Measurements from ENCODE around the gene ADK. TPM values are rescaled to one million over a fixed set of nuclear protein-coding genes. Genes with fewer than 3 reads are reported as not detected.
"Not testable (repeated sequence)": the region's sequence is repeated elsewhere in the genome, so short reads cannot be mapped to it uniquely, and the experiment has no call there.

The ADK gene
- total and polyA plus RNA-seq, 7 experiments from 2014 or later = 20.7 to 43.8 (median 25.3) TPM

DNA sequence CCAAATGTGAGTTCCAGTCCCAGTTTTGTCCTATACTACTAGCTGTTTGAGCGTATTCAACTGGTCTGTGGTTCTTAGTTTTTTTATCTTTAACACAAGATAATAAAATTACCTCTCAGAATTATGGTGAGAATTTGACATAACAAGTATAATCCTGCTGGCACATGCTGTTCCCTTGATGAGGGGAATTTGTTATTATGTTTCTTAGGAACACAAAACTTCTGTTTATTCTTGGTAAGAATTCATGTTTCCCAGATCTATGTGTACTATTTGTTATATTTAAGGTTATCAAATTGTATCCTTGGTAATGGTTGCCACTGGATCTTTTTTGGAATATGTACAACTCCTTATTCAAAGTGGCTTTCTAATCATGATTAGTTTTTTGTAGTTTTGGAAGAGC lies 335.6 kb downstream of the ADK start:
- Histone ChIP-seq H3K27ac (ENCODE audit: low read depth, low read length) (no peak overlapping the region), H3K9me3 (ENCODE audit: control insufficient read depth in 2 of 3, low read length in 3 of 3) (peaks cover 0 to 7% (median 0%) of the 10 kb centered on the region in 3 experiments), H3K27me3 (ENCODE audit: control insufficient read depth in 2 of 2, insufficient read depth in 2 of 2, low read length in 2 of 2) (no peaks in the 10 kb centered on the region), H3K4me1 (ENCODE audit: control insufficient read depth in 2 of 2, insufficient read depth in 2 of 2, low read length in 2 of 2) (no peaks in the 10 kb centered on the region), H3K36me3 (ENCODE audit: control insufficient read depth in 2 of 3, insufficient read depth in 3 of 3, low read length in 3 of 3) (peaks cover 0 to 3% (median 0%) of the 10 kb centered on the region in 3 experiments), H3K4me3 (ENCODE audit: low read length) (no peak overlapping the region)
- ChIA-PET CTCF (interaction anchor here (0.6 kb wide), 1 partner anchor 770 kb away, joined by 6 read pairs; no protein-coding TSS in a partner anchor), POLR2A (no interaction called here)
- Mint-ChIP-seq H3K4me1 (peaks cover 0 to 5% (median 0%) of the 10 kb centered on the region in 7 donors), H3K4me3 (no peak overlapping the region), H3K9me3 (peaks cover 2 to 17% (median 6%) of the 10 kb centered on the region in 11 donors), H3K27me3 (no peaks in the 10 kb centered on the region), H3K36me3 (peaks cover 7 to 35% (median 21%) of the 10 kb centered on the region in 5 donors), H3K27ac (no peak overlapping the region)
- DNase-seq (no peak), ATAC-seq (no peak)
- intact Hi-C loops (cut with micrococcal nuclease) = no loop called here

DNA sequence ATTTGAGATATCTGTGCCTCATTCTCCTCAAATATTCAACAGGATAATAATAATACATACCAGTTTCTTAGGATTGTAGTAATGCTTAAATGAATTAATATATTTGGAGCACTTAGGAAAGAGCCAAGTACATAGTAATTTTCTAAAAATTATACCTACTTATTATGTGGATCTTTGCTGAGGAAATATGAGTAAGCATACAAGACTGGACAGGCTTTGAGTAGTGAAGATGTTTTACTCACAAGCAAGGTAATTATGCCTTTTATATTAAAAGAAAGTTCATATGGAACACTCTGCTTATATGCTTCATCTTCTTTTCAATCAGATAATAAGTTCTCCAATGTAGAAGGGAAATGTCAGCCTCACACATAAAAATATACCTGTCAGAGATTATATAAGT lies 337.9 kb downstream of the ADK start:
- DNase-seq = no peak
- H3K4me1 ChIP-seq (ENCODE audit: control insufficient read depth in 2 of 2, insufficient read depth in 2 of 2, low read length in 2 of 2) = no peaks in the 10 kb centered on the region
- H3K27ac Mint-ChIP-seq = no peak overlapping the region
- no peak for ATAC-seq
- intact Hi-C loops (cut with micrococcal nuclease) = no loop called here
- CTCF ChIA-PET = no interaction called here
- peaks cover 0 to 3% (median 0%) of the 10 kb centered on the region in 7 donors for H3K4me1 Mint-ChIP-seq
- peaks cover 0 to 2% (median 0%) of the 10 kb centered on the region in 11 donors for H3K9me3 Mint-ChIP-seq
- no peaks in the 10 kb centered on the region for H3K9me3 ChIP-seq (ENCODE audit: control insufficient read depth in 2 of 3, low read length in 3 of 3)
- H3K27ac ChIP-seq (ENCODE audit: low read depth, low read length) = no peak overlapping the region
- H3K27me3 Mint-ChIP-seq = no peaks in the 10 kb centered on the region
- H3K27me3 ChIP-seq (ENCODE audit: control insufficient read depth in 2 of 2, insufficient read depth in 2 of 2, low read length in 2 of 2) = no peaks in the 10 kb centered on the region
- H3K4me3 ChIP-seq (ENCODE audit: low read length) = no peak overlapping the region
- H3K36me3 Mint-ChIP-seq = peaks cover 0 to 13% (median 4%) of the 10 kb centered on the region in 5 donors
- no peak overlapping the region for H3K4me3 Mint-ChIP-seq
- no peaks in the 10 kb centered on the region for H3K36me3 ChIP-seq (ENCODE audit: control insufficient read depth in 2 of 3, insufficient read depth in 3 of 3, low read length in 3 of 3)
- POLR2A ChIA-PET = no interaction called here

DNA sequence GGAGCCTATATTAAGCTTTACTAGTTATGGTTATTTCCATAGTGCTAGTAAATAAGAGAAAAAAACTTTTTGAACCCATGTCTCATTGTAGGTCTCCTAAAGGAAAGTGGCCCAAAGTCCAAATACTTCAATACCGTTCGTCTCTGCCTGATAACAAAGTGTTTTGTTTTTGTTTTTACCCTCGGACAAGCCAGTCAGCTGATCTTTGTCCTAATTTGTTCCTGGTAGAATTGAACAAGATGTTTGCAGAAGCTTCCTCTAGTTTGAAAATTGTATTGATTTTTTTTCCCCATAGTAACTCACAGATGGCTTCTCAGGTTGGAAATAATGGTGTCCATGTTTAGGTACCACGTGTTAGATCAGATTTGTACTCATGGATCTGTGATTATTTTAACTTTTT lies 339.5 kb downstream of the ADK start:
- Mint-ChIP-seq H3K4me1 (peaks cover 0 to 3% (median 0%) of the 10 kb centered on the region in 7 donors), H3K27ac (no peak overlapping the region), H3K27me3 (no peaks in the 10 kb centered on the region), H3K4me3 (no peak overlapping the region), H3K9me3 (no peaks in the 10 kb centered on the region), H3K36me3 (peaks cover 0 to 18% (median 7%) of the 10 kb centered on the region in 5 donors)
- intact Hi-C loops (cut with micrococcal nuclease) = no loop called here
- H3K36me3 ChIP-seq (ENCODE audit: control insufficient read depth in 2 of 3, insufficient read depth in 3 of 3, low read length in 3 of 3) = no peaks in the 10 kb centered on the region
- no peaks in the 10 kb centered on the region for H3K9me3 ChIP-seq (ENCODE audit: control insufficient read depth in 2 of 3, low read length in 3 of 3)
- DNase-seq (no peak), ATAC-seq (no peak)
- H3K4me3 ChIP-seq (ENCODE audit: low read length) = no peak overlapping the region
- ChIA-PET CTCF (no interaction called here), POLR2A (interaction anchor here (0.6 kb wide), 2 partner anchors 27 to 510 kb away, joined by 3 to 4 read pairs; no protein-coding TSS in a partner anchor)
- no peaks in the 10 kb centered on the region for H3K27me3 ChIP-seq (ENCODE audit: control insufficient read depth in 2 of 2, insufficient read depth in 2 of 2, low read length in 2 of 2)
- no peaks in the 10 kb centered on the region for H3K4me1 ChIP-seq (ENCODE audit: control insufficient read depth in 2 of 2, insufficient read depth in 2 of 2, low read length in 2 of 2)
- no peak overlapping the region for H3K27ac ChIP-seq (ENCODE audit: low read depth, low read length)

DNA sequence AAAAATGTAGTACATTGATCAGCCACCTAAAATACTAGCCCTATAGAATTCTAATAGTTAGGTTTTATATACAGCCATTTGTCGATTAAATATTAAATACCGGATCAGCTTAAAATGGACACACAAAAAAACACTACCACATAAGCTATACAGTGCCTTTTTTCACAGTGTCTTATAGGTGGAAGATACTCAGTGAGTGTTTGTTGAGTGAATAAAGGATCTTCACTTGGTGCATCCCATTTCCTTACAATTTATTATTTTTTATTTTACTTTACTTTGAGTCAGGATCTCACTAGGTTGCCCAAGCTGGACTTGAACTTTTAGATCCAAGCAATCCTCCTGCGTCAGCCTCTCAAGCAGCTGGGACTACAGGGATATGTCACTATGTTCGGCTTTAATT lies 340.0 kb downstream of the ADK start:
- Histone ChIP-seq H3K9me3 (ENCODE audit: control insufficient read depth in 2 of 3, low read length in 3 of 3) (no peaks in the 10 kb centered on the region), H3K4me3 (ENCODE audit: low read length) (no peak overlapping the region), H3K27ac (ENCODE audit: low read depth, low read length) (no peak overlapping the region), H3K4me1 (ENCODE audit: control insufficient read depth in 2 of 2, insufficient read depth in 2 of 2, low read length in 2 of 2) (no peaks in the 10 kb centered on the region), H3K27me3 (ENCODE audit: control insufficient read depth in 2 of 2, insufficient read depth in 2 of 2, low read length in 2 of 2) (no peaks in the 10 kb centered on the region), H3K36me3 (ENCODE audit: control insufficient read depth in 2 of 3, insufficient read depth in 3 of 3, low read length in 3 of 3) (no peaks in the 10 kb centered on the region)
- Mint-ChIP-seq H3K36me3 (peaks cover 0 to 21% (median 10%) of the 10 kb centered on the region in 5 donors), H3K4me1 (peaks cover 0 to 3% (median 0%) of the 10 kb centered on the region in 7 donors), H3K4me3 (no peak overlapping the region), H3K27ac (no peak overlapping the region), H3K27me3 (no peaks in the 10 kb centered on the region), H3K9me3 (peaks cover 0 to 4% (median 0%) of the 10 kb centered on the region in 11 donors)
- ChIA-PET CTCF (no interaction called here), POLR2A (interaction anchor here (0.6 to 0.9 kb wide), 2 partner anchors 72 to 179 kb away, joined by 3 read pairs; no protein-coding TSS in a partner anchor)
- no peak for DNase-seq
- intact Hi-C loops (cut with micrococcal nuclease) = no loop called here
- no peak for ATAC-seq

DNA sequence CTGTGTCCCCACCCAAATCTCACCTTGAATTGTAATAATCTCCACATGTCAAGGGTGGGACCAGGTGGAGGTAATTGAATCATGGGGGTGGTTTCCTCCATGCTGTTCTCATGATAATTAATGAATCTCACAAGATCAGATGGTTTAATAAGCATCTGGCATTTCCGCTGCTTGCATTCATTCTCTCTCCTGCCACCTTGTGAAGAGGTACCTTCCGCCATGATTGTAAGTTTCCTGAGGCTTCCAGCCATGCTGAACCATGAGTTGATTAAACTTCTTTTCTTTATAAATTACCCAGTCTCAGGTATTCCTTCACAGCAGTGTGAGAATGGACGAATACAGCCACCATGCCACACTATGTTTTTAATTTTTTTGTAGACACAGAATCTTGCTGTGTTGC lies 345.3 kb downstream of the ADK start:
- H3K27me3 ChIP-seq (ENCODE audit: control insufficient read depth in 2 of 2, insufficient read depth in 2 of 2, low read length in 2 of 2); H3K27ac ChIP-seq (ENCODE audit: low read depth, low read length); H3K36me3 ChIP-seq (ENCODE audit: control insufficient read depth in 2 of 3, insufficient read depth in 3 of 3, low read length in 3 of 3); ATAC-seq; intact Hi-C loops (cut with micrococcal nuclease); H3K4me3 Mint-ChIP-seq; H3K9me3 ChIP-seq (ENCODE audit: control insufficient read depth in 2 of 3, low read length in 3 of 3); H3K4me1 ChIP-seq (ENCODE audit: control insufficient read depth in 2 of 2, insufficient read depth in 2 of 2, low read length in 2 of 2); H3K4me1 Mint-ChIP-seq; H3K4me3 ChIP-seq (ENCODE audit: low read length); CTCF ChIA-PET; POLR2A ChIA-PET; DNase-seq; H3K27me3 Mint-ChIP-seq; H3K27ac Mint-ChIP-seq: not testable (repeated sequence)
- Mint-ChIP-seq H3K36me3 (peaks cover 12 to 38% (median 34%) of the 10 kb centered on the region in 5 donors), H3K9me3 (peaks cover 0 to 29% (median 7%) of the 10 kb centered on the region in 11 donors)

DNA sequence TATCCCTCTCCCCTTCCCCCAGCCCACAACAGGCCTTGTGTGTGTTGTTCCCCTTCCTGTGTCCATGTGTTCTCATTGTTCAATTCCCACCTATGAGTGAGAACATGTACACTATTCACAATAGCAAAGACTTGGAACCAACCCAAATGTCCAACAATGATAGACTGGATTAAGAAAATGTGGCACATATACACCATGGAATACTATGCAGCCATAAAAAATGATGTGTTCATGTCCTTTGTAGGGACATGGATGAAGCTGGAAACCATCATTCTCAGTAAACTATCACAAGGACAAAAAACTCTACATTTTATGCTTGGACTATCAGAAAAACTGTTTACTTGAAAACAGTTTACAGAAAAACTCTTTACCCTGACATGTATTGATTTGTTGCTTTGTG lies 347.6 kb downstream of the ADK start:
- Mint-ChIP-seq H3K9me3 (peaks cover 0 to 29% (median 7%) of the 10 kb centered on the region in 11 donors), H3K36me3 (peaks cover 12 to 46% (median 42%) of the 10 kb centered on the region in 5 donors), H3K4me1 (peaks cover 0 to 17% (median 9%) of the 10 kb centered on the region in 7 donors)
- H3K27me3 Mint-ChIP-seq; CTCF ChIA-PET; H3K9me3 ChIP-seq (ENCODE audit: control insufficient read depth in 2 of 3, low read length in 3 of 3); ATAC-seq; intact Hi-C loops (cut with micrococcal nuclease); H3K27me3 ChIP-seq (ENCODE audit: control insufficient read depth in 2 of 2, insufficient read depth in 2 of 2, low read length in 2 of 2); H3K27ac Mint-ChIP-seq; H3K27ac ChIP-seq (ENCODE audit: low read depth, low read length); H3K4me3 ChIP-seq (ENCODE audit: low read length); DNase-seq; H3K36me3 ChIP-seq (ENCODE audit: control insufficient read depth in 2 of 3, insufficient read depth in 3 of 3, low read length in 3 of 3); H3K4me3 Mint-ChIP-seq; H3K4me1 ChIP-seq (ENCODE audit: control insufficient read depth in 2 of 2, insufficient read depth in 2 of 2, low read length in 2 of 2): not testable (repeated sequence)
- POLR2A ChIA-PET = interaction anchor here (0.6 kb wide), 1 partner anchor 80 kb away, joined by 3 read pairs; no protein-coding TSS in a partner anchor
